RWPE1 (cell line): ENCODE results near the gene PALM2AKAP2.

ENCODE experiments used
- CTCF ChIA-PET: fragments of 350-600 bp; sonication (Branson Sonifier 250); formaldehyde crosslinking; extraction: SDS; loops from one replicate; lab custom pipeline; 2021; lab: Yijun Ruan, JAX
- POLR2A ChIA-PET: fragments of 400-600 bp; formaldehyde crosslinking; extraction: SDS; loops from one replicate; lab custom pipeline; 2020; ENCODE audit warnings: antibody characterized with exemption; ENCODE audit not compliant: low non-redundant PET; lab: Yijun Ruan, JAX
- DNase-seq: peaks from one replicate; pipeline ENCODE4 v3.0.0; 2012; ENCODE audit warnings: low spot score
- H3K27ac ChIP-seq: fragments of 450-650 bp; 2 replicates; pipeline ENCODE4 v1.5.1; 2017
- CTCF ChIP-seq: fragments of 450-650 bp; conservative IDR thresholded peaks from 2 replicates; pipeline ENCODE4 v1.5.1; 2017; ENCODE audit warnings: low read depth, mild to moderate bottlenecking

PALM2AKAP2 gene

GRCh38 chr9:109802491-109802890, 22.5 kb downstream of the PALM2AKAP2 start:
- DNase-seq: no peak
- ChIA-PET CTCF (interaction anchor here (0.6 kb wide), 1 partner anchor 743 kb away, joined by 3 read pairs; no protein-coding TSS in a partner anchor), POLR2A (no interaction called here)
- H3K27ac ChIP-seq: no peak overlapping the region
- no peak for TF ChIP-seq CTCF

- POLR2A ChIA-PET: no interaction called here
- TF ChIP-seq CTCF: no peak
- H3K27ac ChIP-seq: no peak overlapping the region
- CTCF ChIA-PET: no interaction called here
- DNase-seq: no peak
These were observed 25.1 kb downstream of the PALM2AKAP2 start for GRCh38 chr9:109805050-109805449.

- POLR2A ChIA-PET: interaction anchor here (0.6 kb wide), 1 partner anchor 861 kb away, joined by 7 read pairs; no protein-coding TSS in a partner anchor
- H3K27ac ChIP-seq: no peak overlapping the region
- CTCF ChIA-PET: interaction anchor here (0.6 to 0.7 kb wide), 2 partner anchors 47 to 230 kb away, joined by 3 read pairs; no protein-coding TSS in a partner anchor
- no peak for DNase-seq
- no peak for TF ChIP-seq CTCF
These were observed 26.6 kb downstream of the PALM2AKAP2 start for GRCh38 chr9:109806506-109807115.

GRCh38 chr9:109811876-109812275, 31.9 kb downstream of the PALM2AKAP2 start:
- no peak for DNase-seq
- no peak for TF ChIP-seq CTCF
- ChIA-PET CTCF (interaction anchor here (0.6 kb wide), 1 partner anchor 220 kb away, joined by 3 read pairs; no protein-coding TSS in a partner anchor), POLR2A (no interaction called here)
- H3K27ac ChIP-seq: no peak overlapping the region

- H3K27ac ChIP-seq: no peak overlapping the region
- no peak for TF ChIP-seq CTCF
- POLR2A ChIA-PET: no interaction called here
- DNase-seq: no peak
- CTCF ChIA-PET: interaction anchor here (0.6 kb wide), 1 partner anchor 221 kb away, joined by 3 read pairs; no protein-coding TSS in a partner anchor
These were observed 32.3 kb downstream of the PALM2AKAP2 start for GRCh38 chr9:109812331-109812730.

- no peak for TF ChIP-seq CTCF
- no peak overlapping the region for H3K27ac ChIP-seq
- DNase-seq: no peak
- CTCF ChIA-PET: no interaction called here
- POLR2A ChIA-PET: no interaction called here
These were observed 32.9 kb downstream of the PALM2AKAP2 start for GRCh38 chr9:109812818-109813281.
